ENCODE data around the gene TIMM22.
"Not testable (repeated sequence)": the region's sequence is repeated elsewhere in the genome, so short reads cannot be mapped to it uniquely, and the experiment has no call there.

TIMM22 gene

DNA sequence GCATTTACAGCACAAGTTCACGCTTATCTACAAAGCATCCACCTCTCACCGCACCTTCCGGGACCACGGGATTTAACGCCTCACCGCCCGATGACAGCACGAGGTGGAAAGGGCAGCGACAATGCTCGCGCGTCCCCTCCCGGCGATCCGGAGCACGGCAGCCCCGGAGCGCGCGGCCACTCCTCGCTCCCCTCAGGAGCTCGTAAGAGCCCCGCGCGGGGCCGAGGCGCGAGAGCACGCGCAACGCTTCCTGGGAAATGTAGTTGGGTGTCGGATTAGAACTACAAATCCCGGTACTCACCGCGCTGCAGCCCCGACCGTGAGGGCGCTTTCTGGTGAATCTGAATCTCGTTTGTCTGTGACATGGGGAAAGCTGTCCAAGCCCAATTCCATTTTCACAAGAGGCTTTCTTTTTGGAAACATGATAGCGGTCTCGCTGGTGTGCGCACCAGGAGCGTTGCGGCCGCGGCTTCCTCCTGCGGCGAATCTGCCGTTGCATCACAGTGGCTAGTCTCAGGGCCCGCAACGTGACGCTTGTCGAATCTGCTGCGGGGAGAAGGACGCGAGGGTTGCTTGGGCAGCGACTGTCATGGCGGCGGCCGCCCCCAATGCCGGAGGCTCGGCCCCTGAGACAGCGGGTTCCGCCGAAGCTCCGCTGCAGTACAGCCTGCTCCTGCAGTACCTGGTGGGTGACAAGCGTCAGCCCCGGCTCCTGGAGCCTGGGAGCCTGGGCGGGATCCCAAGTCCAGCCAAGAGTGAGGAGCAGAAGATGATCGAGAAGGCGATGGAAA is at the start of gene TIMM22:
TSS of gene TIMM22 (plus strand) at position 576 of the 791 bp plus-strand sequence. CDS start at position 590, 14 bp downstream.
- peak; percentile 94 to 96 for ATAC-seq

DNA sequence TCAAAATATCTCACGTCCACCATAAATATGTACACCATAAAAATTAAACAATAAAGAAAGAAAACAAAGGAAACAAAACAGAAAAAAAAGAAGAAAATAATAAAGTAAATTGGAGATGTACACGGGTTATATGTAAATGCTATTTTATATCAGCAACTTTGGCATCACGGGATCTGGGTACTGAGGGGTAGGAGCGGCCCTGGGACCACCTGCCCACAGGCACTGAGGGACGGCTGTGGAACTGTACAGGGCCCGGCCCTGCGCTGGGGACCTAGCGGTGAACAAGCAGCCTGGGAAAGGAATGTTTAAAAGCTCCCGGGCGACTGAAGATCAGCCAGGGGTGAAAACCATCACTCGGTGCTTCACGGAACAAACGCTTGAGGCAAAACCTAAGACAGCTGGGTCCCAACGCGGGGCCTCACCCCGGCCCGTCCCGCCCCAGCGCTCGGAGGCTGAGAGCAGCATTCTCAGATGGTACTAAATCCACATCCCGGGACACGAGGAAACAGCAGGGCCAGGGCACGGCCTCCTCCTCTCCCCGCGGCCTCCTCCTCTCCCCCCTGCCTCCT is 48.6 kb upstream of the TIMM22 start:
- no peak for ATAC-seq

DNA sequence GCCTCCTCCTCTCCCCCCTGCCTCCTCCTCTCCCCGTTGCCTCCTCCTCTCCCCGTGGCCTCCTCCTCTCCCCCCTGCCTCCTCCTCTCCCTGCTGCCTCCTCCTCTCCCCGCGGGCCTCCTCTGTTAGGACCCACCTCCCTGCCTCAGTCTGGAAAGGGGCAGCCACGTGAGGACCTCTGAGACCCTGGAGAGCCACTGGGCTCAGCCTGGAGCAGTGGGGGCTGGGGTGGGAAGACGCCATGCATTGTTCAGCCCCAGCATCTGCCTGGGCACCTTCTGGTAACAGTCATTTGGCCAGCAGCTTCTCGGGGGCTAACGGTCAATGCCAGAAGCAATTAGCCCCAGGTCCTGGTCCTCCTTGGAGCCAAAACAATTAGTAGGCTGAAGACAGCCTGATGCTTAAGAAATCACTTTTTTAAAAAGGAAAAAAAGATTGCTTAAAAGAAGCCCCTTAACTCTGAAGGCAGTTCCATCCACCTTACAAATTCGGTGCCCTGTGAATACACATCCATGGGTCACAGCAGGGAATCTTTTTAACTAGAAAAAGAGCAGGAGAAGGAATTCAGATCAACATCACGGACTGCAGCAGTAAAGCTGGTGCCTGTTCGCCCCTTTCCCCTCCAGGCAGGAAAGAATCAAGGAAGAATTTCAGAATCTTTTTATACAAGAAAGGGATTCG is 47.2 kb upstream of the TIMM22 start:
- ATAC-seq = no peak

DNA sequence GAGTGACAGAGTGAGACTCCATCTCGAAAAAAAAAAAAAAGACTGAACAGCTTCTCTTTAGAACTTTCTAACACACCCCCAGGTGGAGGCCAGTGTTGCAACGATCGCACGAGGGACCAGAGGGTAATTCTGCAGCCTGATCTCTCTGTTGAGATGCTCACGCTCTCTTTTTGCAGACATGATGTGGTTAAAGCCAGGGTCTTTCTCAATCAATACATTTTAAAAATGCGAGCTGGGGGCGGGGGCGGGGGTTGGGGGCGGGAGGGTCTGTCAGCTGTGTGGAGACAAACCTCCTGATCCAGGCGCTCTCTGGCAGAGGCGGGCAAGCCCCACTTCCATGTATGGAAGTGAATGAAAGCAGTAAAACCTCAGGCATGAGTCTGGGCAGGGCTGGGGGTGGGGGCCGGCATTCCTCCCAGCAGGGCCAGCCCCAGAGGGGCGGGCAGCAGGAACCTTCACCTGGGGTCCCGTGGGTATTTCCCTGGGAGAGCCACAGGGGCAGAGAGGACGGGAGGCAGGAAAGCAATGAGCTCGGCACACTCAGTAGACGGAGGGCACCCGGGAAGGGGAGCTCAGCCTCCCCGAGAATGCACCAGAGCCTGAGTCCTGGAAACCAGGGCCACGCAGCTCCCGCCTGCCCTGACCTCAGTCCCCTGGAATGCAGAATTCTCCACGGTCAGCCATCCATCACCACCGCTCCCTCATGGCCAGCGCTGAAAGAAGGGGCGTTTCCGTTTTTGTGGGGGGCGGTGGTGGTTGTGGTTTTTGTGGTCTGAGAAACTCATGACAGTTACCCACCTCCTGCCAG is 45.4 kb upstream of the TIMM22 start:
- no peak for ATAC-seq

DNA sequence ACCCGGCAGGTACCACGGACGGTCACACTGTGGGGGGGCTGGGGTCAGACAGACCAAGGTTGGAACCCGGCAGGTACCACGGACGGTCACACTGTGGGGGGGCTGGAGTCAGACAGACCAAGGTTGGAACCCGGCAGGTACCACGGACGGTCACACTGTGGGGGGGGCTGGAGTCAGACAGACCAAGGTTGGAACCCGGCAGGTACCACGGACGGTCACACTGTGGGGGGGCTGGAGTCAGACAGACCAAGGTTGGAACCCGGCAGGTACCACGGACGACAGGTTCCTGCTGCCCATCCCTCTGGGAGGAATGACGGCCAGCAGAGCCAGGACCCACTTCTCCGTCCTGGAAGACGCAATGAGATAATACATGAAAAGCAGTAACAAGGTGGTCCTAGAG is 44.3 kb upstream of the TIMM22 start:
- not testable (repeated sequence) for ATAC-seq

DNA sequence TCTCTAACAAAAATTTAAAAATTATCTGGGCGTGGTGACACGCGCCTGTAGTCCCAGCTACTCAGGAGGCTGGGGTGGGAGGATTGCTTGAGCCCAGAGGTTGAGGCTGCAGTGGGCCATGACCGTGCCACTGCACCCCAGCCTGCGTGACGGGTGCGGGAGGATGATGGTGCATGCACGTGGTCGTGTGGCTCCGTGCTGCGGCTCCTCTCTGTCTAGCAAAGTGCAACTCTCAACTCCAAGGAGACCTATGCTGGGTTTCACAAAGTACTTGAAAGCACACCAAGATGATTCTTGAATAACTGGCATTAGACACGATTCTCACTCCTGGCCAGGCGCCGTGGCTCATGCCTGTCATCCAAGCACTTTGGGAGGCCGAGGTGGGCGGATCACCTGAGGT is 43.2 kb upstream of the TIMM22 start:
- no peak for ATAC-seq

DNA sequence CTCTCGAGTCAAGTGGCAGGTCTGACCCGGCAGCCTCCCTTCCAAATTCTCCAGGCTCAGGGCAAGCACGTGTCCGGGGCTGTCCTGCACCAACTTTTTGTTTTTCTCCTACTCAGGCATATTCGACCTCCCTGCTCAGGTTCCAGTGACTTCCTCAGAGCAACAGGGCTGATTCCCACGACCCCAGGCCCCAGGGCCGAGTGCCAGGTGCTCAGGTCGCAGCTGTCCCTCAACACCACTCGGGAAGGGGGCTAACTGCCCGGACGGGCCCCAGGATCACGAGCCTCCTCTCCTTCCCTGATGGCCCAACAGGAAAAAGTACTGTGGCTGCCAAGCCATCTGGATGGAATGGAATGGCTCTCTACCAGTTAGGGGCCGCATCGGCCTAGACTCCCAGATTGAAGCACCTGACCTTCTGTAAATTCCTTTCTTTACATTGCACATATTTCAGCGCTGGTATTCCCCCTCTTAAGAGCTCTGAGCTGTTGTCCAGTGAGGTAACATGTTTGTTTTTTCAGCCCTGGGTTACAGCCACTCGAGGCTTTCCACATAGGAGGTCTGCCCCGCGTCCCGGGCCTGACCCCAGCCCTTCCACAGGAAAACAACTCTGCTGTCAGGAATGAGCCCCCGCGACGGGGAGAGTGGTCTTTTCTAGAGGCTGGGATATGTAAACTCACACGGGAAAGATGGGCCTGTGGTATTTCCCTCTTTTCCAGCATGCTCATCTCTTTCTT is 42.3 kb upstream of the TIMM22 start:
- no peak for ATAC-seq

DNA sequence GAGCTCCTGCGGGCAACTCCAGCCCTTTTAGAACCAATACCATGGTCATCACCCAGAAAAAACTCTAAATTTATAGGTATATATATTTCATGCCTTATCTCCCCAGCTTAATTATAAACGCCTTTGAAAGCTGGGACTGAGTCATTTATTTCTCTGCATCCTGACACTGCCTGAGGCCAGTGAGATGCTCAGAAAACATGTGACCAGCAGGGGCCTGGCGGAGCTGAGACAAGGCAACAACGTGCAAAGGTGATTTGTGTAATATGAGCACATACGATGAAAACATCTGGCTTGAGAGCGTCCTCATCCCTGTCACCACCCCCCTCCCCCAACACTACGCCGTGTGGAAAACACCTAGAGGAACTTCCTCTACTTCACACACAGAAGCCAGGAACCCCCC is 40.0 kb upstream of the TIMM22 start:
- no peak for ATAC-seq

DNA sequence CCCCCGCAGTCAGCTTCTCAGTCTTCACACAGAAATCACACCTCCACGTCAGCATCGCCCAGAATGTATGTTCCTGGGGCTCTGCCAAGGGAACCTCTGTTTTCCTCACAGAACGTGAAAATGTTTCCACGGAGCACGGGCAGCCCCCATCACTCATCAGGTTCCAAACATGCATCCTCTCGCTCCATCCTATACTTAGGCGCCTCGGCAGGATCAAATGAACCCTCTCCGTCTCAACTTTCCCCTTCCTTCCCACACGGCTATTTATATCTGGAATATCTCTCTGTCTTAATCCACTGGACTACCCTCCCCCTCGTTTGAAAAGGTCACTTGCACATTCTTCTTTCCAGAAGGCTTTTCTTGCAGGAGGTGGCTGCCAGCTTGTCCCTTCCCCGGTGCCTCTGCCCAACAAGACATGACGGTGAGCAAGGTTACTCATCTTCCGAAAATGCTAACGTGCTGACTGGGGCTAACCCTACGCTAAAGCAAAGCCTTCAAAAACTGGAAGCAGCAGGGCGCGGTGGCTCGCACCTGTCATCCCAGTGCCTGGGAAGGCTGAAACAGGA is 39.0 kb upstream of the TIMM22 start:
- ATAC-seq = no peak

DNA sequence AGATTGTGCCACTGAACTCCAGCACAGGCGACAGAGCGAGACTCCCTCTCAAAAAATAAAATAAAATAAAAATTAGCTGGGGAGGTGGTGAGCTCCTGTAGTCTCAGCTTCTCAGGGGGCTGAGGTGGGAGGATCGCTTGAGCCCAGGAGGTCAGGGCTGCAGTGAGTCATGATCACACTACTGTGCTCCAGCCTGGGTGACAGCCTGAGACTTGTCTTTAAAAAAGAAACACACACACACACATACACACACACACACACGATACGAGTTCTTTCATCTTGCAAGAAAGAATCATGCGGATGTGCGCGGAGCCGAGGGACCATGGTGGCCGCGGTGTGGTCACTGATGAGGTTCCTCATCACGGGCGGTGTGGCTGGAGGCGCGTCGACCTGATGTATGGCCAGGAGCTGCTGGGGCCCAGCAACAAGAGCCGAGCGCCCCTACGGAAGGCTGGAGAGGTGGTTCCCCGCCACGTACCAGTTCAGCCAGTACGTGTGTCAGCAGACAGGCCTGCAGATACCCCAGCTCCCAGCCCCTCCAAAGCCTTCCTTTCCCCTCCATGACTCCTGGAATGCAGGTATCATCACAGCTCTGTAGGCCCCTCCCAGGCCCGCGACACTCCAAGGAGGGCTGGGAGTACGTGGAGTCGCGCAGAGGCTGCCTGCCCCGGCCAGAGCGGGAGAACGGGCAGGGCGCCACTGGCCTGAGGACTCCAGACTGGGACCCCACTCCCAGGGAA is 38.0 kb upstream of the TIMM22 start:
- no peak for ATAC-seq

DNA sequence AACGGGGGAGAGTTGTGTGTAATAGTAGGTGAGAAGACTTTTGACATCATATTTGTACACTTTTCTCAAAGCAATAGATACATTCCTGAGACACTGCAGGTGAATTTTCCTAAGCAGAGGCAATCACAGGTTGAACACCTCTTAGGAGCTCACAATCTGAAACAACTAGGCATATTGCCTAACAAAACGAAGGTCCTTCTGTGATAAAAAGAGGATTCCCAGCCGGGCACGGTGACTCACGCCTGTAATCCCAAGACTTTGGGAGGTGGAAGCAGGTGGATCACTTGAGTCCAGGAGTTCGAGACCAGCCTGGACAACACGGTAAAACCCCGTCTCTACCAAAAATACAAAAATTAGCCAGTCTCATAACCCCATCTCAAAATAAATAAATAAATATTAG is 34.8 kb upstream of the TIMM22 start:
- no peak for ATAC-seq

DNA sequence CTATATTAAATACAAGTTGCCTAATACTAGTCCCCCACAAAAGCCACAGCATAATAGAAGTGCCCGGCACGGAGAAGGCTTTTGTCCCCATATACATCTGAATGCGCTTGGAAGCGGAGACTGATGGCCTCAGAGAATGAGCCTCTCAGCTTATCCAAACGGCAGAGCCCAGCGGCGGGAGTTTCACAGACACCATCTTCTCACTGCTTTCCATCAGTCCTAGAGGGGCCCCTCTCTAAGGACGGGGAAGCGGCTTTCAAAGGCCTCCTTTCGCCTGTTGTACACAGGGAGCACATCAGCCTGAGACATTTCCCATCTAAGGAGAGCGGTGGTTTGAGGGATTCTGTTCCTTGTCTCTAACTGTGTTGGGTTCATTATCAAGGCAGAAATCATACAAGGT is 34.3 kb upstream of the TIMM22 start:
- no peak for ATAC-seq

DNA sequence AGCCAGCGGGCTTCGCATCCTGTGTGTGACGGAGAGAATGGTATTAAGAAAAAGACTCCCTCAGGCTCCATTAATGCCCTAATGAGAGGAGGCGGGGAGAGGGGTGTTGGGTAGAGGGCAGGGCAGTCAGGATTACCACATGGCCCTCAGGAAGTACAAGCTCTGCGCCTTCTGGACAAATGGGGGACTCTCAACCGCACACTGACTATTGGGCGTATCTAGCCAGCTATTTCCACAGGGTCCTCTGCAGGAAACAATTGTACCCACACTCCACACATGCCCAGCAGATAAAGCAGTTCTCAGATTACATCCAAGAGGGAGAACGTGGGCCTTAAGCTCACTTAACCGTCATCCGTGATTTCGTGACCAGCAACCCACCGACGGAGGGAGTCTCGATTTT is 32.1 kb upstream of the TIMM22 start:
- ATAC-seq = no peak

DNA sequence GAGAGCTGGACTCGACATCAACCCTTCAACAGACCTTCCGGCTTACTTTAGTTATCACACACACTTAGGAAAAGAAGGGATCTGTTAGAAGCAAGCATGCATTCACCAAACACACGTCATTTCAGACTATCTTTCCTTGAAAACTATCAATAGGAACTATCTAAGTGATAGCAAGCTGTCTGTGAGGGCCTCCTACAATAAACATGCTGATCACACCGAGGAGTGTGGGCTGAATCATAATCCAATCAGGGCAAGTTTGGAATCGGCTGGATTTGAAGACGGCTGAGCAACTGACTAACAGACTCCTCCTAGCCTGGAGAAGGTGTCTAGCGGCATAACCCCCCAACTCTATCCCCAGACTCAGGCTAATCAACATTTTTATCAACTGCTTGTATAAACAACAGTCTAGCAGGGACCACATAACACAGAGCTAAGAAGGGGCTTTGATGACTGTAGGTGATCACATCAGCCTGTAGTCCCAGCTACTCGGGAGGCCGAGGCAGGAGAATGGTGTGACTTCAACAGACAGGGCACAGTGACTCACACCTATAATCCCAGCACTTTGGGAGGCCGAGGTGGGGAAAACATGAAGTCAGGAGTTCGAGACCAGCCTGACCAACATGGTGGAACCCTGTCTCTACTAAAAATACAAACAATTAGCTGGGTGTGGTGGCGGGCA is 31.5 kb upstream of the TIMM22 start:
- no peak for ATAC-seq

DNA sequence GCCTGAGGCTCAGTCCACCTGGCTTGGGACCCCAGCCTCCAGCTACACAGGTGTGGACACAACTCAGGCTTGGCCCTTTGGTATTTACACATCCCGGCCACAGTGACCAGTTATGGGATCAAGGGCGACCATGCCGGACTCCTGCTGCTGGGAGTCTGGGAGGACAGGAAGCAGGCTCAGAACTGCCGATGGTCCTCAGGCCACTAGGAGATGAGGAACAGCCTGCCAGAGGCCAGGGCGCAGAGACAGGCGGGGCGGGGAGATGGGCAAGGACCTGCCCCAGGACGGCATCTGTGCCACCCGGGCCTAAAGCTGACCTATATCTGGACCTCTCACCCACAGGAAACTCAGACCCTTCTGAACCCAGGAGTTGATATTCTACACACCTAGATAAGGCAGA is 29.8 kb upstream of the TIMM22 start:
- no peak for ATAC-seq

DNA sequence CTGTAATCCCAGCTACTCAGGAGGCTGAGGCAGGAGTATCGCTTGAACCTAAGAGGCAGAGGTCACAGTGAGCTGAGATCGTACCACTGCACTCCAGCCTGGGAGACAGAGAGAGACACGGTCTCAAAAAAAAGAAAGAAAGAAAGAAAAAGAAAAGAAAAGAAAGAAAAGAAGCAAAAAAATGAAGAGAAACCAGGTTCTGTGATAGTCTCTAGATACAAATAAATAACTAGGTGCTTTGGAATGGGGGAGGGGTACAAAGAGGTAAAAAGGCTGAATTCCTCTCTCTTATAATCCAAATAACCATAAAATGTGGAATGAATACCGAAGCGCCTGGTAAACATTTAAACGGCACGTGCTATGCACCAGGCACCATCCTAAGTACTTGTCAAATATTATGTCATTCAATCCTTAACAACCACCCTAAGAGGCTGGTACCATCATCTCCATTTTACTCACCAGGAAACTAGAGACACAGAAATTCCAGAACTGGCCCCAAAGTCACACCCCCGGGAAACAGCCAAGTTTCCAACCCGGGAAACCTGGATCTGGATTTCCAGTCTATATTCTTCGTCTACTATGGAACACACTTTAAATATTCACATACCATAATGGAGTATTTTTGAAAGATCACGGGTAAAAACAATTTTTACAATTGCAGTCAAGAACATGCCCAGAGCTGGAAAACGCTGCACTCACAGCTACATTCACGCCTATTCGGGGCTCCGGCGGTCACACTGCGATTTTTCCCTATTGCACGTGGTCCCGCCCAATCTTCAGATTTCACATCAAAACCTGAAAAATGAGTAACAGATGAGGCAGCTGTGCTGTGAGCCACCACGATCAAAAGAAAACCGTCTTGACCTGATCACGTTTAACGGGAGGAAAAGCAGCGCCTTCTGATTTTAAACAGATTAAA is 27.9 kb upstream of the TIMM22 start:
- ATAC-seq = no peak

DNA sequence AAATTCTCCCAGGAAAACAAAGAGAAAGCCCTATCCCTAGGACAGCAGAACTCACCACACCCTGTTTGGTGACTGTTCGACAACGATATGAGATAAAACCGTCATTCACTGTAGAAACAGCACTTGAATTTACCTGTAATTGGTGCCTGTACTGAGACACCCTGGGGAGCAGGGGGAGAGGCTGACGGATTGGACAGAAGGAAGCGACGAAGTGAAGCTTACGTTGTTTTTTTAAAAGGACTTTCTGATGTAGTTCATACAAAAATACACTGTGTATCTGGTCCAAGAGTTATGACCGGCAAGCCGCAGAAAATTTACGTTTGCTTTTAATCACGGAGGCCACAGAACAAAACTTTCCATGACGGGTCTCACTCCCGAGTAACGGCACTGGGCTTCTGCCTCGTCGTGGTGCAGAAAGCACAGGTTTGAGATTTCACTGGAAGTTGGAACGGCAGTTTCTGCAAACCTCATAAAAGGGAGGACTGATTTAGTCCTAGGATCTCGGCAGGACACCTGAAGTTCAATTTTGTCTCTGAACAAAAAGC is 27.0 kb upstream of the TIMM22 start:
- ATAC-seq = no peak

DNA sequence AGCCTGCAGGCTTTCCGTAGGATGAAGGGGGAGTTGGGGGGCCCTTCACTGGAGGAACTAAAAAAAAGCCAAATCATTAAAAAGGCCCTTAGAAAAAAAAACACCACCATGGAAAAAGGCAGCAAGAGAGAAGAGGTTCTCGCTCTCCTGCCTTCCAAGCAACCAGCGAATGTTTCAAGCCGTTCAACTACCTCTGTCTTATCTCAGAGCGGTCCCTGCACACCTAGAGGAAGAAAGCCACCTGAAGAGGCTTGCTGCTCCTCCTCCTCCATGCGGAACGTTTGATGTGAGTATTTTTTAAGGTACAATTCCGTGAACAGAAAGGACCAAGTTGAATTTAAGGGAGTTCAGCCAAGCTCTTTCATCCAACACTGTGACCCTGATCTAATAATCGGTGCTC is 26.6 kb upstream of the TIMM22 start:
- no peak for ATAC-seq

DNA sequence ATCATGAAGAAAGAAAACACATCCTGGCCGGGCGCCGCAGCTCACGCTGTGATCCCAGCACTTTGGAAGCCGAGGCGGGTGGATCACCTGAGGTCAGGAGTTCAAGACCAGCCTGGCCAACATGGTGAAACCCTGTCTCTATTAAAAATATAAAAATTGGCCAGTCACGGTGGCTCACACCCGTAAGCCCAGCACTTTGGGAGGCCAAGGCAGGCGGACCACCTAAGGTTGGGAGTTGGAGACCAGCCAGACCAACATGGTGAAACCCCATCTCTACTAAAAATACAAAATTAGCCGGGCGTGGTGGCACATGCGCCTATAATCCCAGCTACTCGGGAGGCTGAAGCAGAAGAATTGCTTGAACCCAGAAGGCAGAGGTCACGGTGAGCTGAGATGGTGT is 25.1 kb upstream of the TIMM22 start:
- not testable (repeated sequence) for ATAC-seq

All from activated CD4-positive, CD25-positive, alpha-beta regulatory T cell treated with anti-CD3 and anti-CD28 coated beads, Interleukin-2, amount 50 U/mL, for 24 hours (primary cell).